Colonic mucosa (tissue), 4 donors: ENCODE results near the gene USE1. TPM values are rescaled to one million over a fixed set of nuclear protein-coding genes. Genes with fewer than 3 reads are reported as not detected.
"Not testable (repeated sequence)": the region's sequence is repeated elsewhere in the genome, so short reads cannot be mapped to it uniquely, and the experiment has no call there.

Experiments
- DNase-seq: peaks from one replicate; pipeline ENCODE4 v3.0.0-alpha.2; 2020
- H3K27ac ChIP-seq: fragments of 200-600 bp; one replicate; pipeline ENCODE4 v1.8.0; 2021
- H3K27me3 ChIP-seq: fragments of 200-600 bp; one replicate; pipeline ENCODE4 v1.8.0; 2021
- H3K36me3 ChIP-seq: fragments of 200-600 bp; one replicate; pipeline ENCODE4 v1.8.0; 2021
- H3K4me1 ChIP-seq: fragments of 200-600 bp; one replicate; pipeline ENCODE4 v1.8.0; 2021; ENCODE audit warnings: mild to moderate bottlenecking
- H3K4me3 ChIP-seq: fragments of 200-600 bp; one replicate; pipeline ENCODE4 v1.8.0; 2021
- H3K9ac ChIP-seq, 2 donors: one replicate each; pipeline ENCODE4 v1.7.0; 2013; ENCODE audit warnings: control low read depth in 2 of 2, low read depth in 2 of 2, low read length in 2 of 2
- H3K9me3 ChIP-seq: fragments of 200-600 bp; one replicate; pipeline ENCODE4 v1.8.0; 2021
- intact Hi-C: fragments of 100-400 bp; cut with DNase I; formaldehyde crosslinking; loops from one replicate; pipeline ENCODE4 v1.14.1; 2022
- total RNA-seq, 2 donors: library from RNA; stranded (reverse); fragmentation: NEBNext Ultra II Directional in 1 of 2; extraction: Animal tissue kit (Norgen Biotek cat#: 25700) in 1 of 2; gene quantifications; one replicate each; pipeline ENCODE4 v1.2.1, GENCODE V29; 2021
- TF ChIP-seq, protein P1 (sequence below): fragments of 200-600 bp; IDR thresholded peaks from one replicate; pipeline ENCODE4 v1.8.0; 2022; ENCODE audit warnings: antibody characterized with exemption, mild to moderate bottlenecking
- donor health status: healthy.
- donor health status: DM: no; HTN: no; CAD: no.
- donor health status: DM: no; HTN: no; CAD: no.

Gene USE1
- total RNA-seq, 2 donors from 2014 or later = 18.2 to 22.4 TPM

DNA sequence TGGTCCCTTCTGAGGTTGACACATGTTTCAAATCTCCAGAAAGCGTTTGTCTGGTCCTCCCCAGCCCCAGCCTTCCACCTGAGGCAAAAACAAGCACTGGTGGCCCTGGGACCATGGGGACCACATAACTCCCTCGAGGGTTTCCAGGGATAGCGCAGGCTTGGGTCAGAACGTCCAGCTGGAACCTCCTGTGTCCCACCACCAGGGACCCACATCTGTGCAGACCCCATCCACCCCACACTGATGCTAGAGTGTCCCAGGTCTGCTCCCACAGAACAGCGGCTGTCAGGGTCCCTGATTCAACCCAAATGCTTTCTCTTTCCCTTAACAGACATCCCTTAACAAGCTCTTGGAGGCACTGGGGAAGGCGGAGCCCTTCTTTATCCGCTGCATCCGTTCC, 29.6 kb upstream of the USE1 start:
- intact Hi-C loops = no loop called here
- no peak overlapping the region for H3K4me3 ChIP-seq
- TF ChIP-seq, protein P1, sequence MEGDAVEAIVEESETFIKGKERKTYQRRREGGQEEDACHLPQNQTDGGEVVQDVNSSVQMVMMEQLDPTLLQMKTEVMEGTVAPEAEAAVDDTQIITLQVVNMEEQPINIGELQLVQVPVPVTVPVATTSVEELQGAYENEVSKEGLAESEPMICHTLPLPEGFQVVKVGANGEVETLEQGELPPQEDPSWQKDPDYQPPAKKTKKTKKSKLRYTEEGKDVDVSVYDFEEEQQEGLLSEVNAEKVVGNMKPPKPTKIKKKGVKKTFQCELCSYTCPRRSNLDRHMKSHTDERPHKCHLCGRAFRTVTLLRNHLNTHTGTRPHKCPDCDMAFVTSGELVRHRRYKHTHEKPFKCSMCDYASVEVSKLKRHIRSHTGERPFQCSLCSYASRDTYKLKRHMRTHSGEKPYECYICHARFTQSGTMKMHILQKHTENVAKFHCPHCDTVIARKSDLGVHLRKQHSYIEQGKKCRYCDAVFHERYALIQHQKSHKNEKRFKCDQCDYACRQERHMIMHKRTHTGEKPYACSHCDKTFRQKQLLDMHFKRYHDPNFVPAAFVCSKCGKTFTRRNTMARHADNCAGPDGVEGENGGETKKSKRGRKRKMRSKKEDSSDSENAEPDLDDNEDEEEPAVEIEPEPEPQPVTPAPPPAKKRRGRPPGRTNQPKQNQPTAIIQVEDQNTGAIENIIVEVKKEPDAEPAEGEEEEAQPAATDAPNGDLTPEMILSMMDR = no peak
- peaks cover 6% of the 10 kb centered on the region for H3K36me3 ChIP-seq
- no peak overlapping the region for H3K9ac ChIP-seq
- H3K27me3 ChIP-seq = no peaks in the 10 kb centered on the region
- no peaks in the 10 kb centered on the region for H3K4me1 ChIP-seq
- no peaks in the 10 kb centered on the region for H3K9me3 ChIP-seq
- no peak overlapping the region for H3K27ac ChIP-seq
- no peak for DNase-seq

DNA sequence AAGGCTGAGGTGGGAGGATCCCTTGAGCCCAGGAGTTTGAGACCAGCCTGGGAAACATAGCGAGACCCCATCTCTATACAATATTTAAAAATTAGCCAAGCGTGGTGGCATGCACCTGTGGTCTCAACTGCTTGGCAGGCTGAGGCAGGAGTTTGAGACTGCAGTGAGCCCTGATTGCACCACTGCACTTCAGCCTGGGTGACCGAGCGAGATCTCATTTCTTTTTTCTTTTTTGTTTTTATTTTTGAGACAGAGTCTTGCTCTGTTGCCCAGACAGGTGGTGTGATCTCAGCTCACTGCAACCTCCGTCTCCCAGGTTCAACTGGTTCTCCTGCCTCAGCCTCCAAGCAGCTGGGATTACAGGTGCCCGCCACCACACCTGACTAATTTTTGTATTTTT, 23.4 kb upstream of the USE1 start:
- H3K9ac ChIP-seq, intact Hi-C loops, H3K4me3 ChIP-seq, H3K4me1 ChIP-seq, H3K27me3 ChIP-seq, H3K9me3 ChIP-seq, DNase-seq, H3K27ac ChIP-seq: not testable (repeated sequence)
- H3K36me3 ChIP-seq = peaks cover 20% of the 10 kb centered on the region

DNA sequence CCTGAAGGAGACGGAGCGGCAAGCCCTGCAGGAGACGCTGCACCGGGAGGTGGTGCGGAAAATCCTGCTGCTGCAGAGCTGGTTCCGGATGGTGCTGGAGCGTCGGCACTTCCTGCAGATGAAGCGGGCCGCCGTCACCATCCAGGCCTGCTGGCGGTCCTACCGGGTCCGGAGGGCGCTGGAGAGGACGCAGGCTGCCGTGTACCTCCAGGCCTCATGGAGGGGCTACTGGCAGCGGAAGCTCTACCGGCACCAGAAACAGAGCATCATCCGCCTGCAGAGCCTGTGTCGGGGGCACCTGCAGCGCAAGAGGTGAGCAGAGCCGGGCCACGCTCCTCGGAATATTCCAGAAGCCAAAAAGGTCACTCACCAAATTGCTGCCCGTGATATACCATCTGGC, 22.4 kb upstream of the USE1 start:
- TF ChIP-seq, protein P1 = no peak
- no peaks in the 10 kb centered on the region for H3K27me3 ChIP-seq
- no peak overlapping the region for H3K27ac ChIP-seq
- H3K4me3 ChIP-seq = no peak overlapping the region
- no peak overlapping the region for H3K9ac ChIP-seq
- no peaks in the 10 kb centered on the region for H3K4me1 ChIP-seq
- no peaks in the 10 kb centered on the region for H3K9me3 ChIP-seq
- no peak for DNase-seq
- peaks cover 18% of the 10 kb centered on the region for H3K36me3 ChIP-seq
- intact Hi-C loops = no loop called here

DNA sequence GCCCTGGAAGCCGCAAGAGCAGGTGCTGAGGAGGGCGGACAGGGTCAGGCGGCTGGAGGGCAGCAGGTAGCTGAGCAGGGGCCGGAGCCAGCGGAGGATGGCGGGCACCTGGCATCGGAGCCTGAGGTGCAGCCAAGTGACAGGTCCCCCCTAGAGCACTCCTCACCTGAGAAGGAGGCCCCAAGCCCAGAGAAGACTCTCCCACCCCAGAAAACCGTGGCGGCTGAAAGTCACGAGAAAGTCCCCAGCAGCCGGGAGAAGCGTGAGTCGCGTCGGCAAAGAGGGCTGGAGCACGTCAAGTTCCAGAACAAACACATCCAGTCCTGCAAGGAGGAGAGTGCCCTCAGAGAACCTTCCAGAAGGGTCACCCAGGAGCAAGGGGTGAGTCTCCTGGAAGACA, 20.5 kb upstream of the USE1 start:
- peaks cover 15% of the 10 kb centered on the region for H3K36me3 ChIP-seq
- no peak overlapping the region for H3K27ac ChIP-seq
- TF ChIP-seq, protein P1 = no peak
- no peak overlapping the region for H3K9ac ChIP-seq
- no peak overlapping the region for H3K4me3 ChIP-seq
- H3K4me1 ChIP-seq = no peaks in the 10 kb centered on the region
- no peaks in the 10 kb centered on the region for H3K27me3 ChIP-seq
- intact Hi-C loops = no loop called here
- no peak for DNase-seq
- no peaks in the 10 kb centered on the region for H3K9me3 ChIP-seq

DNA sequence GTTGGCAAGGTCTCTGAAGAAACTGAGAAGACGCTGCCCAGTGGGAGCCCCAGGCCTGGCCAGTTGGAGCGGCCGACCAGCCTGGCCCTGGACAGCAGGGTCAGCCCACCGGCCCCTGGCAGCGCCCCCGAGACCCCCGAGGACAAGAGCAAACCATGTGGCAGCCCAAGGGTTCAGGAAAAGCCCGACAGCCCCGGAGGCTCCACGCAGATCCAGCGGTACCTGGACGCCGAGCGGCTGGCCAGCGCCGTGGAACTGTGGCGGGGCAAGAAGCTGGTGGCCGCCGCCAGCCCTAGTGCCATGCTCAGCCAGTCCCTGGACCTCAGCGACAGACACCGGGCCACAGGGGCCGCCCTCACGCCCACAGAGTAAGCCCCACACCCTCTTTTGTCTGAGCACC, 20.1 kb upstream of the USE1 start:
- H3K36me3 ChIP-seq = peaks cover 15% of the 10 kb centered on the region
- TF ChIP-seq, protein P1 = no peak
- H3K9ac ChIP-seq = no peak overlapping the region
- H3K9me3 ChIP-seq = no peaks in the 10 kb centered on the region
- H3K4me1 ChIP-seq = no peaks in the 10 kb centered on the region
- no peak overlapping the region for H3K27ac ChIP-seq
- H3K4me3 ChIP-seq = no peak overlapping the region
- intact Hi-C loops = no loop called here
- H3K27me3 ChIP-seq = no peaks in the 10 kb centered on the region
- no peak for DNase-seq

DNA sequence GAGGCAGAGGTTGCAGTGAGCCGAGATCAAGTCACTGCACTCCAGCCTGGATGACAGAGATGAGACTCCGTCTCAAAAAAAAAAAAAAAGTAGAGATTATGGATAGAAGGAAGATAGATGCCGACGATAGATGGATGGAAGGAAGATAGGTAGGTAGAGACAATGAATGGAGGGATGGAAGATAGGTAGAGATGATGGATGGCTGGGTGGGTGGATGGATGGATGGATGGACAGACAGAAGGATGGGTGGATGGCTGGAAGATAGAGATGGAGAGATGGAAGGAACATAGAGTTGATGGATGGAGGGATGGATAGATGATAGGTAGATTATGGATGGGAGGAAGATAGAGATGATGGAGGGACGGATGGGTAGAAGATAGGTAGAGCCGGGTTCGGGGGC, 18.5 kb upstream of the USE1 start:
- DNase-seq = no peak
- no peak overlapping the region for H3K9ac ChIP-seq
- TF ChIP-seq, protein P1 = no peak
- no peak overlapping the region for H3K4me3 ChIP-seq
- no peak overlapping the region for H3K27ac ChIP-seq
- H3K9me3 ChIP-seq = no peaks in the 10 kb centered on the region
- H3K36me3 ChIP-seq = peaks cover 27% of the 10 kb centered on the region
- H3K4me1 ChIP-seq = no peaks in the 10 kb centered on the region
- intact Hi-C loops = no loop called here
- H3K27me3 ChIP-seq = no peaks in the 10 kb centered on the region
